HCT116 (cell line): ENCODE data around the gene CCDC183. TPM values are rescaled to one million over a fixed set of nuclear protein-coding genes. Genes with fewer than 3 reads are reported as not detected.

ENCODE experiments used
- ATAC-seq: fragments of 200-7000 bp; cut with Tn5 transposase; 2 replicates; pipeline ENCODE4 v1.9.1; 2020; ENCODE audit warnings: mild to moderate bottlenecking, moderate library complexity
- BruUV-seq: library from RNA; stranded (reverse); fragments of 400-500 nt; replicated peaks from 2 replicates; lab custom pipeline; 2021; lab: Mats Ljungman, UMichigan
- CTCF ChIA-PET: fragments of 300-600 bp; sonication (Branson Sonifier 250); formaldehyde crosslinking; loops from one replicate; lab custom pipeline; 2021; ENCODE audit warnings: antibody characterized with exemption; lab: Charles Lee
- POLR2A ChIA-PET: fragments of 300-600, 350-600 bp; sonication (Branson Sonifier 250); formaldehyde crosslinking; loops from one replicate; lab custom pipeline; 2021; ENCODE audit warnings: antibody characterized with exemption; lab: Charles Lee
- RAD21 ChIA-PET, 2 experiments: fragments of 300-600 bp; sonication (Branson Sonifier 250); formaldehyde crosslinking; loops; one replicate each; lab custom pipeline; 2023; ENCODE audit warnings: low total read pairs in 2 of 2; ENCODE audit not compliant: uncharacterized antibody in 2 of 2, unreplicated experiment in 2 of 2, low non-redundant PET in 1 of 2; lab: Charles Lee
- DNase-seq: peaks from one replicate; pipeline ENCODE4 v3.0.0-alpha.2; 2010; ENCODE audit warnings: low read depth, low spot score
- H2AFZ ChIP-seq: fragments of 200-600 bp; shearing (Covaris generic), sonication (generic); 2 replicates; pipeline ENCODE4 v1.6.1; 2017; ENCODE audit warnings: low read depth, mixed run types, mixed read lengths, antibody characterized with exemption, low read length; ENCODE audit not compliant: poor library complexity, severe bottlenecking
- H3K27ac ChIP-seq: 2 replicates; pipeline ENCODE4 v1.5.1; 2012; ENCODE audit warnings: low read depth, low read length
- H3K27me3 ChIP-seq: fragments of 200-600 bp; sonication (generic); 2 replicates; pipeline ENCODE4 v1.6.1; 2016; ENCODE audit warnings: mixed run types, low read length, mixed read lengths; ENCODE audit not compliant: insufficient read depth
- H3K36me3 ChIP-seq, 2 experiments: fragments of 200-500 bp in 1 of 2; fragments of 200-600 bp in 1 of 2; sonication (Bioruptor generic) in 1 of 2; sonication (generic) in 1 of 2; 2 replicates each; pipeline versions ENCODE4 v1.5.1 to v1.6.1; 2014 to 2016; ENCODE audit warnings: low read length in 2 of 2, inconsistent platforms in 1 of 2, mixed read lengths in 1 of 2, mixed run types in 1 of 2; ENCODE audit not compliant: insufficient read depth in 2 of 2, control insufficient read depth in 1 of 2
- H3K4me1 ChIP-seq, 2 experiments: fragments of 200-600 bp in 1 of 2; sonication (generic) in 1 of 2; 2 replicates each; pipeline versions ENCODE4 v1.5.1 to v1.6.1; 2012 to 2017; ENCODE audit warnings: low read length in 2 of 2, inconsistent platforms in 1 of 2, mild to moderate bottlenecking in 1 of 2, mixed read lengths in 1 of 2, mixed run types in 1 of 2, moderate library complexity in 1 of 2; ENCODE audit not compliant: insufficient read depth in 2 of 2, control insufficient read depth in 1 of 2
- H3K4me2 ChIP-seq: fragments of 200-600 bp; sonication (generic); 2 replicates; pipeline ENCODE4 v1.6.1; 2017; ENCODE audit warnings: mixed run types, low read length, mixed read lengths
- H3K4me3 ChIP-seq, 2 experiments: fragments of 200-600 bp in 1 of 2; sonication (generic) in 1 of 2; replicated peaks in 1 of 2; 2 replicates each; pipeline ENCODE4 v1.5.1; 2011 to 2016; ENCODE audit warnings: low read length in 2 of 2, control low read depth in 1 of 2, low read depth in 1 of 2, mild to moderate bottlenecking in 1 of 2, mixed read lengths in 1 of 2, mixed run types in 1 of 2
- H3K79me2 ChIP-seq: fragments of 200-600 bp; sonication (generic); 2 replicates; pipeline ENCODE4 v1.6.1; 2017; ENCODE audit warnings: mild to moderate bottlenecking, mixed run types, low read length, moderate library complexity, mixed read lengths; ENCODE audit not compliant: insufficient read depth
- H3K9ac ChIP-seq: fragments of 200-600 bp; sonication (generic); 2 replicates; pipeline ENCODE4 v1.6.1; 2016; ENCODE audit warnings: low read length, mixed read lengths
- H3K9me2 ChIP-seq: fragments of 200-600 bp; sonication (generic), shearing (Covaris generic); 2 replicates; pipeline ENCODE4 v1.6.1; 2017; ENCODE audit warnings: mixed run types, mild to moderate bottlenecking, moderate library complexity; ENCODE audit not compliant: insufficient read depth
- H3K9me3 ChIP-seq, 2 experiments: fragments of 200-500 bp in 1 of 2; fragments of 200-600 bp in 1 of 2; sonication (Bioruptor generic) in 1 of 2; sonication (generic) in 1 of 2; 2 replicates each; pipeline ENCODE4 v1.6.1; 2014 to 2017; ENCODE audit warnings: low read length in 2 of 2, mixed read lengths in 2 of 2, inconsistent platforms in 1 of 2, low read depth in 1 of 2, mild to moderate bottlenecking in 1 of 2, mixed run types in 1 of 2, moderate library complexity in 1 of 2; ENCODE audit not compliant: control insufficient read depth in 1 of 2, insufficient read depth in 1 of 2
- H4K20me1 ChIP-seq: fragments of 200-600 bp; sonication (generic), shearing (Covaris generic); 2 replicates; pipeline ENCODE4 v1.6.1; 2017; ENCODE audit warnings: mixed run types, mild to moderate bottlenecking, moderate library complexity; ENCODE audit not compliant: insufficient read depth
- ATF3 ChIP-seq: IDR thresholded peaks from 2 replicates; pipeline ENCODE4 v1.6.1; 2012
- EZH2 ChIP-seq: fragments of 200-600 bp; sonication (generic); IDR thresholded peaks from 2 replicates; pipeline ENCODE4 v1.6.1; 2017; ENCODE audit warnings: antibody characterized with exemption, mixed run types
- EZH2phosphoT487 ChIP-seq: fragments of 200-600 bp; IDR thresholded peaks from 2 replicates; pipeline ENCODE4 v1.6.1; 2018; ENCODE audit warnings: antibody characterized with exemption, borderline replicate concordance
- JUND ChIP-seq: IDR thresholded peaks from 2 replicates; pipeline ENCODE4 v1.6.1; 2012
- POLR2A ChIP-seq: IDR thresholded peaks from 2 replicates; pipeline ENCODE4 v1.7.0; 2011; ENCODE audit warnings: borderline replicate concordance; ENCODE audit not compliant: insufficient read depth, insufficient read length; ENCODE audit errors: extremely low read depth
- POLR2AphosphoS5 ChIP-seq: IDR thresholded peaks from 2 replicates; pipeline ENCODE4 v1.6.1; 2011; ENCODE audit warnings: mild to moderate bottlenecking, low read depth, low read length, moderate library complexity
- RAD21 ChIP-seq: IDR thresholded peaks from 2 replicates; pipeline ENCODE4 v1.6.1; 2012; ENCODE audit warnings: low read depth, mild to moderate bottlenecking
- REST ChIP-seq: IDR thresholded peaks from 2 replicates; pipeline ENCODE4 v1.6.1; 2012; ENCODE audit warnings: low read depth
- TCF7L2 ChIP-seq: IDR thresholded peaks from 2 replicates; pipeline ENCODE4 v1.7.0; 2011; ENCODE audit warnings: borderline replicate concordance, inconsistent platforms; ENCODE audit not compliant: insufficient read depth, insufficient read length; ENCODE audit errors: extremely low read depth
- YY1 ChIP-seq: IDR thresholded peaks from 2 replicates; pipeline ENCODE4 v1.6.1; 2011; ENCODE audit warnings: low read length, low read depth, moderate library complexity, mild to moderate bottlenecking; ENCODE audit not compliant: insufficient replicate concordance; ENCODE audit errors: extremely low read depth
- intact Hi-C: fragments of 100-400 bp; cut with micrococcal nuclease; formaldehyde crosslinking; loops from 2 replicates; pipeline ENCODE4 v1.10.0; 2022
- total RNA-seq: library from RNA; stranded (reverse); gene quantifications from one replicate; pipeline ENCODE4 v1.2.1, GENCODE V29; 2021; ENCODE audit not compliant: unreplicated experiment

The CCDC183 gene
- total RNA-seq, 1 experiment from 2014 or later = 2.8 TPM

- Histone ChIP-seq H3K4me3 (no peak overlapping the region), H3K4me2 (no peak overlapping the region), H4K20me1 (no peaks in the 10 kb centered on the region), H2AFZ (no peak overlapping the region), H3K9me2 (no peaks in the 10 kb centered on the region), H3K27ac (no peak overlapping the region), H3K36me3 (no peaks in the 10 kb centered on the region), H3K9ac (no peak overlapping the region), H3K4me1 (no peaks in the 10 kb centered on the region), H3K79me2 (no peaks in the 10 kb centered on the region), H3K27me3 (no peaks in the 10 kb centered on the region), H3K9me3 (peaks cover 0 to 5% of the 10 kb centered on the region in 2 experiments; a peak in 2 of 4 replicates)
- ChIA-PET CTCF (no interaction called here), POLR2A (no interaction called here), RAD21 (no interaction called here)
- no peak for TF ChIP-seq POLR2AphosphoS5
- no peak for TF ChIP-seq RAD21
- TF ChIP-seq JUND = no peak
- TF ChIP-seq POLR2A = no peak
- no peak for TF ChIP-seq TCF7L2
- no peak for TF ChIP-seq EZH2phosphoT487
- TF ChIP-seq EZH2 = no peak
- TF ChIP-seq ATF3 = no peak
- TF ChIP-seq REST = no peak
- TF ChIP-seq YY1 = no peak
- DNase-seq = no peak
- no TSS peak for BruUV-seq
- ATAC-seq = no peak
- intact Hi-C loops = no loop called here
Measured at GRCh38 chr9:136746621-136747020, 49.5 kb upstream of the CCDC183 start.
